H9 (cell line): ENCODE measurements around the gene PXN. TPM values are rescaled to one million over a fixed set of nuclear protein-coding genes. Genes with fewer than 3 reads are reported as not detected.
A peak's percentile ranks its signal among the peaks of the same experiment; 100 is the strongest.
"Not testable (repeated sequence)": the region's sequence is repeated elsewhere in the genome, so short reads cannot be mapped to it uniquely, and the experiment has no call there.

Experiments
- DNase-seq: peaks from one replicate; pipeline ENCODE4 v3.0.0-alpha.2; 2017
- H2AFZ ChIP-seq: one replicate; pipeline ENCODE4 v1.6.1; 2013; ENCODE audit warnings: mild to moderate bottlenecking, low read length, control low read depth, moderate library complexity
- H2AK5ac ChIP-seq: 2 replicates; pipeline ENCODE4 v1.6.1; 2013; ENCODE audit warnings: low read length, control low read depth, mixed read lengths; ENCODE audit not compliant: insufficient read length
- H2BK120ac ChIP-seq: one replicate; pipeline ENCODE4 v1.6.1; 2013; ENCODE audit warnings: low read depth, mild to moderate bottlenecking, low read length, control low read depth, inconsistent platforms; ENCODE audit not compliant: poor library complexity, severe bottlenecking
- H2BK12ac ChIP-seq: 2 replicates; pipeline ENCODE4 v1.6.1; 2013; ENCODE audit warnings: low read length, control low read depth, mixed read lengths, low read depth; ENCODE audit not compliant: insufficient read length
- H2BK15ac ChIP-seq: 2 replicates; pipeline ENCODE4 v1.6.1; 2013; ENCODE audit warnings: low read depth, low read length, control low read depth
- H2BK20ac ChIP-seq: one replicate; pipeline ENCODE4 v1.6.1; 2013; ENCODE audit warnings: low read depth, mild to moderate bottlenecking, low read length, control low read depth, inconsistent platforms; ENCODE audit not compliant: poor library complexity, severe bottlenecking
- H2BK5ac ChIP-seq: 2 replicates; pipeline ENCODE4 v1.6.1; 2013; ENCODE audit warnings: low read length, control low read depth, mixed read lengths; ENCODE audit not compliant: insufficient read length
- H3K14ac ChIP-seq: 2 replicates; pipeline ENCODE4 v1.6.1; 2013; ENCODE audit warnings: low read length, control low read depth; ENCODE audit not compliant: insufficient read depth
- H3K18ac ChIP-seq: 2 replicates; pipeline ENCODE4 v1.6.1; 2013; ENCODE audit warnings: low read depth, mild to moderate bottlenecking, mixed read lengths, low read length, control low read depth; ENCODE audit not compliant: insufficient read length
- H3K23ac ChIP-seq: 2 replicates; pipeline ENCODE4 v1.6.1; 2013; ENCODE audit warnings: low read length, control low read depth, mixed read lengths, low read depth; ENCODE audit not compliant: insufficient read length
- H3K23me2 ChIP-seq: 2 replicates; pipeline ENCODE4 v1.6.1; 2013; ENCODE audit warnings: low read depth, mild to moderate bottlenecking, mixed read lengths, low read length, control low read depth; ENCODE audit not compliant: insufficient read length, poor library complexity, severe bottlenecking
- H3K27ac ChIP-seq: 2 replicates; pipeline ENCODE4 v1.5.1; 2013; ENCODE audit warnings: low read length, control low read depth, mixed read lengths, low read depth; ENCODE audit not compliant: insufficient read length
- H3K27me3 ChIP-seq: 2 replicates; pipeline ENCODE4 v1.6.1; 2013; ENCODE audit warnings: low read length, control low read depth, inconsistent platforms; ENCODE audit not compliant: insufficient read depth
- H3K4ac ChIP-seq: 2 replicates; pipeline ENCODE4 v1.6.1; 2013; ENCODE audit warnings: low read depth, mild to moderate bottlenecking, control low read depth, inconsistent platforms, low read length, moderate library complexity
- H3K4me1 ChIP-seq: 2 replicates; pipeline ENCODE4 v1.6.1; 2013; ENCODE audit warnings: low read length, control low read depth, inconsistent platforms; ENCODE audit not compliant: insufficient read depth
- H3K4me2 ChIP-seq: 2 replicates; pipeline ENCODE4 v1.6.1; 2013; ENCODE audit warnings: low read length, control low read depth, mixed read lengths; ENCODE audit not compliant: insufficient read length, insufficient read depth
- H3K56ac ChIP-seq: 2 replicates; pipeline ENCODE4 v1.6.1; 2013; ENCODE audit warnings: low read depth, mild to moderate bottlenecking, mixed read lengths, low read length, control low read depth; ENCODE audit not compliant: insufficient read length
- H3K79me1 ChIP-seq: 2 replicates; pipeline ENCODE4 v1.6.1; 2013; ENCODE audit warnings: low read depth, mild to moderate bottlenecking, moderate library complexity, low read length, control low read depth, inconsistent platforms; ENCODE audit not compliant: insufficient read depth, poor library complexity, severe bottlenecking
- H3K79me2 ChIP-seq: 2 replicates; pipeline ENCODE4 v1.6.1; 2013; ENCODE audit warnings: low read length, control low read depth, inconsistent platforms; ENCODE audit not compliant: insufficient read depth
- H3K9ac ChIP-seq: 2 replicates; pipeline ENCODE4 v1.6.1; 2013; ENCODE audit warnings: low read length, control low read depth, mixed read lengths; ENCODE audit not compliant: insufficient read length; ENCODE audit errors: extremely low read depth
- H3K9me3 ChIP-seq: one replicate; pipeline ENCODE4 v1.6.1; 2013; ENCODE audit warnings: low read depth, low read length, inconsistent platforms; ENCODE audit not compliant: control insufficient read depth
- H3T11ph ChIP-seq: one replicate; pipeline ENCODE4 v1.6.1; 2013; ENCODE audit warnings: mild to moderate bottlenecking, low read length, control low read depth, inconsistent platforms
- H4K20me1 ChIP-seq: one replicate; pipeline ENCODE4 v1.6.1; 2013; ENCODE audit not compliant: control insufficient read depth, insufficient read length, insufficient read depth
- H4K5ac ChIP-seq: 2 replicates; pipeline ENCODE4 v1.6.1; 2013; ENCODE audit warnings: low read depth, mild to moderate bottlenecking, mixed read lengths, low read length, control low read depth; ENCODE audit not compliant: insufficient read length
- H4K8ac ChIP-seq: replicated peaks from 2 replicates; pipeline ENCODE4 v1.6.1; 2013; ENCODE audit warnings: low read length, control low read depth, mixed read lengths, low read depth; ENCODE audit not compliant: insufficient read length
- H4K91ac ChIP-seq: 2 replicates; pipeline ENCODE4 v1.6.1; 2013; ENCODE audit warnings: low read depth, mild to moderate bottlenecking, moderate library complexity, mixed read lengths, low read length, control low read depth; ENCODE audit not compliant: insufficient read length
- H3K27ac Mint-ChIP-seq, 3 experiments: 2 replicates in 2 of 3; 3 replicates in 1 of 3; pipeline ENCODE4 v1.8.0; 2020 to 2021; ENCODE audit warnings: mixed read lengths in 3 of 3, mild to moderate bottlenecking in 1 of 3, moderate library complexity in 1 of 3
- H3K27me3 Mint-ChIP-seq: 2 replicates; pipeline ENCODE4 v1.8.0; 2021; ENCODE audit warnings: low read depth, mild to moderate bottlenecking, moderate library complexity, mixed read lengths
- H3K36me3 Mint-ChIP-seq, 3 experiments: 2 replicates in 2 of 3; 3 replicates in 1 of 3; pipeline ENCODE4 v1.8.0; 2020 to 2021; ENCODE audit warnings: low read depth in 3 of 3, mixed read lengths in 3 of 3; ENCODE audit not compliant: insufficient read depth in 1 of 3
- H3K4me1 Mint-ChIP-seq, 2 experiments: 2 replicates each; pipeline ENCODE4 v1.8.0; 2020; ENCODE audit warnings: mixed read lengths in 2 of 2
- H3K4me3 Mint-ChIP-seq, 2 experiments: 2 replicates in 1 of 2; 3 replicates in 1 of 2; pipeline ENCODE4 v1.8.0; 2020 to 2021; ENCODE audit warnings: mild to moderate bottlenecking in 2 of 2, mixed read lengths in 2 of 2, moderate library complexity in 1 of 2
- H3K9me3 Mint-ChIP-seq, 2 experiments: 2 replicates in 1 of 2; 3 replicates in 1 of 2; pipeline ENCODE4 v1.8.0; 2020; ENCODE audit warnings: mild to moderate bottlenecking in 2 of 2, mixed read lengths in 2 of 2, moderate library complexity in 1 of 2
- WGBS: extraction: QIAGEN DNeasy Blood & Tissue Kit; methylation state at CpG from one replicate; pipeline ENCODE4 v1.1.7; 2013; ENCODE audit warnings: missing lambda C conversion rate, low lambda C conversion rate, mixed read lengths; ENCODE audit not compliant: insufficient read length; ENCODE audit errors: extremely low coverage; 5-methylcytosine and 5-hydroxymethylcytosine counted together
- total RNA-seq: library from RNA; stranded (reverse); gene quantifications from 2 replicates; pipeline ENCODE4 v1.2.1, GENCODE V29; 2021
- TF ChIP-seq, protein P1 (sequence below): fragments of 200-600 bp; sonication (generic); conservative IDR thresholded peaks from 3 replicates; pipeline ENCODE4 v1.8.0; 2021; ENCODE audit warnings: antibody characterized with exemption, mild to moderate bottlenecking

PXN gene
- total RNA-seq, 1 experiment from 2014 or later: 92.8 TPM

DNA sequence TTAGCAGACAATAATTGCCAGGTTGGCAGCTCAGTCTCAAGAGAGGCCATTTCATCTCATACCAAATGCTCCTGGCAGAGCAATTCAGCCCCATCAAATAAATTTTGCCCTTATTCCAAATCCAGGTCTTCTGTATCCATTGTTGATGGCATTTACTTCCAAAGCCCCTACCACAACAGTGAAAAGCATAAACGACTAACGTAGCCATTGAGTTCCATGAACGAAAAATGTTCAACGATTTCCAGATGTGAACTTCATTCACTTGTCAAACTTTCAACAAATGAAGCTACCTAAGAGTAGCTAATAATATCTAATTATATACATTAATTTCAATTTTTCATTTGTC is 68.0 kb downstream of the PXN start:
- no peak overlapping the region for H3K14ac ChIP-seq
- H3K4me1 Mint-ChIP-seq: peaks cover 27 to 33% of the 10 kb centered on the region in 2 experiments
- no peak overlapping the region for H2BK12ac ChIP-seq
- no peak overlapping the region for H4K91ac ChIP-seq
- peaks cover 22% of the 10 kb centered on the region; the same call in 1 of the 2 replicates for H3K79me2 ChIP-seq
- no peaks in the 10 kb centered on the region for H4K20me1 ChIP-seq
- H3K27me3 Mint-ChIP-seq: no peaks in the 10 kb centered on the region; the same call in 1 of the 2 replicates
- peak overlapping the region in 2 of 3 experiments; percentile 70 to 84; a peak in 1 of 7 replicates for H3K27ac Mint-ChIP-seq
- H3K27me3 ChIP-seq: no peaks in the 10 kb centered on the region
- WGBS: no CpG with 5 or more reads among the region's 4 CpGs
- H3K9me3 Mint-ChIP-seq: peaks cover 0 to 2% of the 10 kb centered on the region in 2 experiments; a peak in 1 of 5 replicates
- no peak overlapping the region for H3K4me2 ChIP-seq
- no peaks in the 10 kb centered on the region for H3K9me3 ChIP-seq
- no peak overlapping the region for H2AK5ac ChIP-seq
- no peak overlapping the region for H4K5ac ChIP-seq
- H3K27ac ChIP-seq: no peak overlapping the region
- peaks cover 3% of the 10 kb centered on the region; the same call in 1 of the 2 replicates for H3K4me1 ChIP-seq
- no peak for DNase-seq
- no peak overlapping the region for H2BK5ac ChIP-seq
- H3K36me3 Mint-ChIP-seq: peaks cover 38 to 56% (median 41%) of the 10 kb centered on the region in 3 experiments
- no peak overlapping the region for H4K8ac ChIP-seq
- H3K9ac ChIP-seq: no peak overlapping the region
- no peak overlapping the region for H3K23ac ChIP-seq
- TF ChIP-seq, protein P1, sequence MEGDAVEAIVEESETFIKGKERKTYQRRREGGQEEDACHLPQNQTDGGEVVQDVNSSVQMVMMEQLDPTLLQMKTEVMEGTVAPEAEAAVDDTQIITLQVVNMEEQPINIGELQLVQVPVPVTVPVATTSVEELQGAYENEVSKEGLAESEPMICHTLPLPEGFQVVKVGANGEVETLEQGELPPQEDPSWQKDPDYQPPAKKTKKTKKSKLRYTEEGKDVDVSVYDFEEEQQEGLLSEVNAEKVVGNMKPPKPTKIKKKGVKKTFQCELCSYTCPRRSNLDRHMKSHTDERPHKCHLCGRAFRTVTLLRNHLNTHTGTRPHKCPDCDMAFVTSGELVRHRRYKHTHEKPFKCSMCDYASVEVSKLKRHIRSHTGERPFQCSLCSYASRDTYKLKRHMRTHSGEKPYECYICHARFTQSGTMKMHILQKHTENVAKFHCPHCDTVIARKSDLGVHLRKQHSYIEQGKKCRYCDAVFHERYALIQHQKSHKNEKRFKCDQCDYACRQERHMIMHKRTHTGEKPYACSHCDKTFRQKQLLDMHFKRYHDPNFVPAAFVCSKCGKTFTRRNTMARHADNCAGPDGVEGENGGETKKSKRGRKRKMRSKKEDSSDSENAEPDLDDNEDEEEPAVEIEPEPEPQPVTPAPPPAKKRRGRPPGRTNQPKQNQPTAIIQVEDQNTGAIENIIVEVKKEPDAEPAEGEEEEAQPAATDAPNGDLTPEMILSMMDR: no peak
- no peak overlapping the region for H2BK120ac ChIP-seq
- no peaks in the 10 kb centered on the region for H3K79me1 ChIP-seq
- no peak overlapping the region for H3K18ac ChIP-seq
- peak overlapping the region in 1 of 2 experiments; percentile 42; a peak in 1 of 5 replicates for H3K4me3 Mint-ChIP-seq
- no peak overlapping the region for H3T11ph ChIP-seq
- H3K4ac ChIP-seq: no peak overlapping the region
- H2AFZ ChIP-seq: no peak overlapping the region
- H3K23me2 ChIP-seq: peaks cover 13% of the 10 kb centered on the region
- H2BK15ac ChIP-seq: no peak overlapping the region
- H3K56ac ChIP-seq: no peak overlapping the region
- no peak overlapping the region for H2BK20ac ChIP-seq

DNA sequence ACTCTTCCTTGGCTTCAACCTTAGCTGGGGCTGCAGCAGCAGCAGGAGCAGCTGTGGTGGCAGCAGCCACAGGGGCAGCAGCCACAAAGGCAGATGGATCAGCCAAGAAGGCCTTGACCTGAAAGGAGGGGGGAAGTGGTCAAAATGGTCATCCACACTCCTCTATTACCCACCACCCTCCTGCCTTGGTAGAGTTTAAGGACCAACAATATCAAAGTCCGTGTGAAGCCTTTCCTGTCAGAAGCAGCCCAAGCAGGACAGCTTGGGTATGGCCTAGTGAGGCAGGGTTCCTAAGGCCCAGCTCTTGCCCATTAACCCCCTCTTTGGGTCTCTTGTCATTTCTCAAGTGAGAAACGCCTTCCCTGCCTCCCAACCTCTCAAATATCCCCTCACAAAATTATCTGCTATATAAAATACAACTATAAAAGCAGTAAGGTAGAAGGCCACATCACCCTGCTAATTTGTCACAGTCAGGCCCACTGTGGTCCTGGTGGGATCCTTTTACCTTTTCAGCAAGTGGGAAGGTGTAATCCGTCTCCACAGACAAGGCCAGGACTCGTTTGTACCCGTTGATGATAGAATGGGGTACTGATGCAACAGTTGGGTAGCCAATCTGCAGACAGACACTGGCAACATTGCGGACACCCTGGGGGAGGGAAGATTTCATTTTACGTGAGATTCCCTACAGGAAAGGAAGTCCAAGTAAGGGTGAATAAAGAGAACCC is 68.6 kb downstream of the PXN start:
- Mint-ChIP-seq H3K4me1 (peaks cover 23 to 28% of the 10 kb centered on the region in 2 experiments), H3K36me3 (peaks cover 38 to 58% (median 41%) of the 10 kb centered on the region in 3 experiments), H3K4me3 (peak overlapping the region in 1 of 2 experiments; percentile 56; a peak in 4 of 5 replicates), H3K27ac (peak overlapping the region; percentile 70 to 94 (median 74); a peak in 4 of 7 replicates)
- H2BK20ac ChIP-seq, H2BK5ac ChIP-seq, H3K56ac ChIP-seq, H3K79me1 ChIP-seq, H3K14ac ChIP-seq, H3K23ac ChIP-seq, H3K9me3 Mint-ChIP-seq, DNase-seq, H3K27ac ChIP-seq, H2BK120ac ChIP-seq, H2BK12ac ChIP-seq, H3K4ac ChIP-seq, H4K91ac ChIP-seq, H3T11ph ChIP-seq, H3K27me3 ChIP-seq, H3K4me1 ChIP-seq, H2BK15ac ChIP-seq, H4K20me1 ChIP-seq, H3K4me2 ChIP-seq, H2AFZ ChIP-seq, H2AK5ac ChIP-seq, H3K18ac ChIP-seq, H3K9me3 ChIP-seq, H3K9ac ChIP-seq, H4K8ac ChIP-seq, H3K27me3 Mint-ChIP-seq, H4K5ac ChIP-seq: not testable (repeated sequence)
- H3K79me2 ChIP-seq: peaks cover 24% of the 10 kb centered on the region; the same call in 1 of the 2 replicates
- H3K23me2 ChIP-seq: peaks cover 13% of the 10 kb centered on the region
- no CpG with 5 or more reads among the region's 7 CpGs for WGBS
